GM20000 (cell line): ENCODE data around the gene SHROOM4.

Experiments
- DNase-seq: peaks from one replicate; pipeline ENCODE4 v3.0.0; 2012; ENCODE audit warnings: low spot score
- CTCF ChIP-seq: IDR thresholded peaks from 2 replicates; pipeline ENCODE4 v1.5.1; 2012; ENCODE audit warnings: mild to moderate bottlenecking, control low read depth; ENCODE audit errors: extremely low read depth, missing control alignments

SHROOM4 gene

GRCh38 chrX:50581405-50581804 lies 232.6 kb downstream of the SHROOM4 start:
- no peak for TF ChIP-seq CTCF

DNA sequence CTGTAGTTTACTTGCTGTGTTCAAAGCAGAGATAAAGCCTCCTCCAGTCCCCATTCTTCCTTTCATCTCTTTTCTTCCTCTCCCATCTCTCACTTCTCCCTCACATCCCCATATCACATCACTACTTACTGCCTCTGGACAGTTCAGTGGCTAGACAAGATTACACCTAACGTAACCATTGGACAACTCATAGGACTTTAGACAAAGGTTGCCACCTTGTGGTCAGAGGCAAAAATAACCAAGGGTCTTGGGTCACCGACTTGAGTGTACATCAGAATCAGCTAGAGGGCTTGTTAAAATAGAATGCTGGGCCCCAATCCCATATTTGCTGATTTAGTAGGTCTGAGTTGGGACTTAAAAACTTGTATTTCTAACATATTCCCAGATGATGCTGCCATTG lies 234.0 kb downstream of the SHROOM4 start:
- DNase-seq: peak; percentile 40
- no peak for TF ChIP-seq CTCF

More at GRCh38 chrX:50581405-50581804, 232.6 kb downstream of the SHROOM4 start:
- no peak for DNase-seq

DNA sequence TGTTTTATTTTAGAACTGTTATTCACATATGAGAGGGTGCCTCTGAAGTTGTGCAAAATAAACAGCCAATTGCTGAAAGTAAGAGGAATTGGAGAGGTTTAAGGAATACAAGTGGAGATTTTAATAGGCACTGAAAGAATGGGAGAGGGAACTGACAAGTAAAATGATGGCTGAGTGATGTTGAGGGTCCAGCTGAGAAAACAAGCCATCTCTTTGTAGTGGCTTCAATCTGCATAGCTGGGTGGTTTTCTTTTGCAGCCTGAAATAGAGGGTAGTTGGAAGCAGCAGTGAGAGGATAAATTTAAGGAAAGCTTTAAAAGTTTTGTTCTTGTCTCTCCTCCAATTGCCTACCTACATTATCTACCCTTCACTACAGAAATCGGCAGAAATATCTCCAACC lies 236.7 kb downstream of the SHROOM4 start:
- DNase-seq: no peak

DNA sequence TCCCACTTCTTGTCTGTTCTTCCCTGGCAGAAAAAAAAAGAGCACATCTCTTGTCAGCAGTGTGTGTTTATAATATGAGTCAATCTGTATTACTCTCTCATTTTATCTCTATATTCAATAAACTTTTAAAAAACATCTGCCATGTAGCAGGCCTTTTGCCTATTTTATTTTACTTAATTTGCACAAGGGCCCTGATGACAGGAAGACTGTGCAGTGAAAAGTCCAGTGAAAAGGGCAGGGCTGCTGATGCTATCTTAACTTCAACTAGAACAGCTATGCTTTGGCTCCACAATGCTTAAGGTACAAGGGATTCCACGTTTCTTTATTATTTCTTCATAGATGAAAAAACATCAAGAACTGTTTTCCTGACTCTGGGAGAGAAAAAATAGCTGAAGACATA lies 246.4 kb downstream of the SHROOM4 start:
- DNase-seq: no peak
- TF ChIP-seq CTCF: no peak

More for the DNA sequence above, 236.7 kb downstream of the SHROOM4 start:
- no peak for TF ChIP-seq CTCF

GRCh38 chrX:50565718-50566117 lies 248.3 kb downstream of the SHROOM4 start:
- TF ChIP-seq CTCF: no peak
- no peak for DNase-seq
